ENCODE results near the gene POLH.
A peak's percentile ranks its signal among the peaks of the same experiment; 100 is the strongest.

Gene POLH

DNA sequence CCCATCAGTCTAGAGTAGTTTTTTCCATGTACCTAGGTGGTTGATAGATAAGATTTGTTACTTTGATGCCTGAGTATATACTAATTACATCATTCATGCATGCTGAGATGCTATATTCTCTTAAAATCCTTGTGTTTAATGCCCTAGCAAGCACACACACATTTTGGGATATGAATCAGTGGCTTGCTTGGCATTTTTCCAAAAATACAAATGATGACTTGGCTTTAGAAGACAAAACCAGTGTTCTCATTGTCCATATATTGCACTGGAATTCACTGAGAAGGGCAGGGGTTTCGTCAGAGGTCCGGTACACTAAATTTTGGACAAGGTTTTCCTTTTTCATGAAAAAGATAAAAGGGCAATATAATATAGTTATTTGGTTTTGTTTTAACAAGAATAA, 28.2 kb downstream of the POLH start:
- TF ChIP-seq, protein P1, sequence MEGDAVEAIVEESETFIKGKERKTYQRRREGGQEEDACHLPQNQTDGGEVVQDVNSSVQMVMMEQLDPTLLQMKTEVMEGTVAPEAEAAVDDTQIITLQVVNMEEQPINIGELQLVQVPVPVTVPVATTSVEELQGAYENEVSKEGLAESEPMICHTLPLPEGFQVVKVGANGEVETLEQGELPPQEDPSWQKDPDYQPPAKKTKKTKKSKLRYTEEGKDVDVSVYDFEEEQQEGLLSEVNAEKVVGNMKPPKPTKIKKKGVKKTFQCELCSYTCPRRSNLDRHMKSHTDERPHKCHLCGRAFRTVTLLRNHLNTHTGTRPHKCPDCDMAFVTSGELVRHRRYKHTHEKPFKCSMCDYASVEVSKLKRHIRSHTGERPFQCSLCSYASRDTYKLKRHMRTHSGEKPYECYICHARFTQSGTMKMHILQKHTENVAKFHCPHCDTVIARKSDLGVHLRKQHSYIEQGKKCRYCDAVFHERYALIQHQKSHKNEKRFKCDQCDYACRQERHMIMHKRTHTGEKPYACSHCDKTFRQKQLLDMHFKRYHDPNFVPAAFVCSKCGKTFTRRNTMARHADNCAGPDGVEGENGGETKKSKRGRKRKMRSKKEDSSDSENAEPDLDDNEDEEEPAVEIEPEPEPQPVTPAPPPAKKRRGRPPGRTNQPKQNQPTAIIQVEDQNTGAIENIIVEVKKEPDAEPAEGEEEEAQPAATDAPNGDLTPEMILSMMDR (IDR thresholded peaks at IDR 0.05; ENCODE audit: borderline replicate concordance, control extremely low read depth, extremely low read depth, insufficient read depth, missing control alignments), result no peak
- in situ Hi-C loops (cut with MboI; ENCODE audit: low sequenced_read_pairs, unreplicated experiment), result no loop called here

DNA sequence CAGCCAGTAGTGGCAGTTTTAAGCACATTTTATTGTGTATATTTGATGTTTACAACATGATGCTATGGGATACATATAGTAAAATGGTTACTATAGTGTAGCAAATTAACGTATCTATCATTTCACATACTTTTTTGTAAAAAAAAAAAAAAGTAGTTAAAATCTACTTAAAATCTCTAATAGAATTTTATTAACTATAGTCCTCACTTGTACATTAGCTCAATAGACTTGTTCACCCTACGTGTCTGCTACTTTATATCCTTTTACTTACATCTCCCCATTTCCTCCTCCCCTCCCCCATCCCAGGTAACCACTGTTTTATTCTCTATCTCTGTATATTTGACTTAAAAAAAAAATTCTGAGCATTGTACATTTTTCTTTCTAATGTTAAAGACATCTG, 30.0 kb downstream of the POLH start:
- TF ChIP-seq, protein P1 (IDR thresholded peaks at IDR 0.05; ENCODE audit: borderline replicate concordance, control extremely low read depth, extremely low read depth, insufficient read depth, missing control alignments), result no peak
- no peak for DNase-seq (ENCODE audit: low spot score)
- in situ Hi-C loops (cut with MboI; ENCODE audit: low sequenced_read_pairs, unreplicated experiment), result no loop called here

More for the DNA sequence above, 28.2 kb downstream of the POLH start:
- no peak for DNase-seq (ENCODE audit: low spot score)

DNA sequence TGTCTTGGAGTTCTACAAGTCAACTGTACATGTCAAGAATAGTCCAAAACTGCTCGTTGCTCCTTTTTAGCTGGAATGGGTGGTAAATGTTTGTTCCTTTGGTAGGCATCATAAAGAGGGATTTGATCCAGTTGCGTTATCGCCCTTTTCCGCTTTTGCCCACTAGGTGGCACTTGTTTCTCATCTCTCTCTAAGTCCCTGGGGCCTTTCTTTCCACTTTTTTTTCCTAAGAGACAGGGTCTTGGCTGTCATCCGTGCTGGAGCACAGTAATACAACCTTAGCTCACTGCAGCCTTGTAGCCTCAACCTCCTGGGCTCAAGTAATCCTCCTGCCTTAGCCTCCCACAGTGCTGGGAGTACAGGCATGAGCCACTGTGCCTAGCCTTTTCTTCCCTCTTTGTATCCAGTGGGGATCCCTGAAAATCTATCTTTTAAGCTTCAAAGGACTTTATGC, 32.4 kb downstream of the POLH start:
- peak; percentile 63 for DNase-seq (ENCODE audit: low spot score)
- in situ Hi-C loops (cut with MboI; ENCODE audit: low sequenced_read_pairs, unreplicated experiment), result no loop called here
- TF ChIP-seq, protein P1 (IDR thresholded peaks at IDR 0.05; ENCODE audit: borderline replicate concordance, control extremely low read depth, extremely low read depth, insufficient read depth, missing control alignments), result peak; percentile 70

DNA sequence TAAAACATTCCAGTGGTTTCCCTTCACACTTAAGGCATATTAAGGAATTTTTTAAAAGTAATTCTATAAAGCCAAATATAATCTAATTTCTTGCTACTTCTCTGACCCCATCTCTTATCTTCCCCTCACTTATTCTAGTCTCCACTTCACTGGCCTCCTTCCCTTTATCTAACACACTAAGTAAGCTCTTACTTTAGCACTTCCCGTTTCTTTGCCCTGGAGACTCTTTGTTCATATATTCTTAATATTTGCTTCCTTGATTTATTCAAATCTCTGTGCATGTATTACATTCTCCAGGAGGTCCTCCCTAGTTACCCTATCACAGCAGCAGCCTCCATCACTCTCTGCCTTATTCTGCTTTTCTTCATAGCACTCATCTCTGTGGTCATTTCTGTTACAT, 32.8 kb downstream of the POLH start:
- in situ Hi-C loops (cut with MboI; ENCODE audit: low sequenced_read_pairs, unreplicated experiment), result no loop called here
- DNase-seq (ENCODE audit: low spot score), result no peak
- TF ChIP-seq, protein P1 (IDR thresholded peaks at IDR 0.05; ENCODE audit: borderline replicate concordance, control extremely low read depth, extremely low read depth, insufficient read depth, missing control alignments), result no peak

DNA sequence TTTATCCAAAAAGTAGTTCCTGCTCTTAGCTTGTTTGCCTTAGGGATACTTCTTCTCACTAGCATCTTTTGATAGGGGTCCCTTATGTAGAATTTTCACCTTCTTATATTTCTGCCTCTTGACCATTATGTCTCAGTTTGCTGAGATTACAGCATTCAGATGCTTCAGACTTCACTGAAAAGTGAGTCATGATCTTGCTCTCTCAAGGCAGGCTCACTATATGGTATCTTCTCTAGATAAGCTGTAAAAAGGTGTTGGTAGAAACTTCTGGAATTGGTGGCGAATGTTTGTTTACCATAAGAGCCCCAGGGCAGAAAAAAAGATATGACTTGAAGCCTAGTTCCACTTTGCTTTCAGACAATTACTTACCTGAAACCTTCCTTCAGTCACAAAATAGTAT, 33.4 kb downstream of the POLH start:
- DNase-seq (ENCODE audit: low spot score), result no peak
- in situ Hi-C loops (cut with MboI; ENCODE audit: low sequenced_read_pairs, unreplicated experiment), result no loop called here
- TF ChIP-seq, protein P1 (IDR thresholded peaks at IDR 0.05; ENCODE audit: borderline replicate concordance, control extremely low read depth, extremely low read depth, insufficient read depth, missing control alignments), result no peak

DNA sequence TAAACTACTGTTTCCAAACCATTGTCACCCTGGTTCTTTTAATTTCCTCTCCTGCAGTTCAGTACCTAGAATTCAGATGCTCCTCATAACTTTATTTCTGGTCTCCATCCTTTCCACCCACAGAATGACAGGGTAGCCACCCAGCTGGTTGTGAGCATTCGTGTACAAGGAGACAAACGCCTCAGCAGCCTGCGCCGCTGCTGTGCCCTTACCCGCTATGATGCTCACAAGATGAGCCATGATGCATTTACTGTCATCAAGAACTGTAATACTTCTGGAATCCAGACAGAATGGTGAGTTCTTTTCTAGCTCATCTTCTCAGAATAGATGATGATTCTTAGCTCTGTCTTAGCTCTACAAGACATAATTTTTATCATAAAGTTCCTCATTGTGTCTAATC, 34.4 kb downstream of the POLH start:
- in situ Hi-C loops (cut with MboI; ENCODE audit: low sequenced_read_pairs, unreplicated experiment), result no loop called here

More for the DNA sequence above, 34.4 kb downstream of the POLH start:
- TF ChIP-seq, protein P1 (IDR thresholded peaks at IDR 0.05; ENCODE audit: borderline replicate concordance, control extremely low read depth, extremely low read depth, insufficient read depth, missing control alignments), result no peak
- no peak for DNase-seq (ENCODE audit: low spot score)
